ENCODE data around the gene LMAN1L.

LMAN1L gene

DNA sequence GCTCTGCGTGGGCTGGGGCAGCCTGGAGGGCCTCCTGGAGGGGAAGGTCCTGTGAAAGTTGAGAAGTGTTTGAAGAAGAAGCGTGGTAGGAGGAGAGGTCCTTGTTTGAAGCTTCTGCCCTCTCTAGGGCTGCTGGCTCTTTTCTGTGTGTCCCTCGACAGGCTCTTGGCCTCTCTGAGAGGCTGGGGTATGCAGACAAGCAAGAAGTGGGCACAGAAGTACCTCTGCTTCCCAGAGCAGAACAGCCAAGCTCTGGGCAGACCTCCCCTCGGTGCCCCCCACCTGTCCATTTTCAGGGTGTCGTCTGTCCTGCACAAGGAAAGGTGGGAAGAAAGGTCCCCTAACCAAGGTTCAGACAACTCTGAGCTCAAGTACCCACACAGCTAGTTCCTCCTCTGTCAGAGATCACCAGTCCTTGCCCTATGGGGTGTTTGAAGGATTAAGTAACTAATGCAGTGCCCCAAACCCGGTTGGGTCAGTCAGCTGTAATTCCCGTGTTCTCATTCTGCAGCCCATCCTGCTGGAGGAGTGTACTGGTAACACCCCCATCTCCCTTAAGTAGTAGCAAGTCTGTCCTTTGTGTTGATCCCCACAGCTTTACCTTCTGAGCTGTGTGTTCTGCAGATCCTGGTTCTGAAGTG, 24.5 kb upstream of the LMAN1L start:
- no peaks in the 10 kb centered on the region for H3K27me3 ChIP-seq (replicated peaks)
- no peaks in the 10 kb centered on the region for H3K36me3 ChIP-seq (replicated peaks)
- no peak overlapping the region for H3K4me3 ChIP-seq (ENCODE audit: low read depth, low read length)
- no peak overlapping the region for H3K27ac ChIP-seq
- in situ Hi-C loops (cut with HindIII; ENCODE audit: low pct_ligation_motif_present, low sequenced_read_pairs) = no loop called here
- TF ChIP-seq, protein P1, sequence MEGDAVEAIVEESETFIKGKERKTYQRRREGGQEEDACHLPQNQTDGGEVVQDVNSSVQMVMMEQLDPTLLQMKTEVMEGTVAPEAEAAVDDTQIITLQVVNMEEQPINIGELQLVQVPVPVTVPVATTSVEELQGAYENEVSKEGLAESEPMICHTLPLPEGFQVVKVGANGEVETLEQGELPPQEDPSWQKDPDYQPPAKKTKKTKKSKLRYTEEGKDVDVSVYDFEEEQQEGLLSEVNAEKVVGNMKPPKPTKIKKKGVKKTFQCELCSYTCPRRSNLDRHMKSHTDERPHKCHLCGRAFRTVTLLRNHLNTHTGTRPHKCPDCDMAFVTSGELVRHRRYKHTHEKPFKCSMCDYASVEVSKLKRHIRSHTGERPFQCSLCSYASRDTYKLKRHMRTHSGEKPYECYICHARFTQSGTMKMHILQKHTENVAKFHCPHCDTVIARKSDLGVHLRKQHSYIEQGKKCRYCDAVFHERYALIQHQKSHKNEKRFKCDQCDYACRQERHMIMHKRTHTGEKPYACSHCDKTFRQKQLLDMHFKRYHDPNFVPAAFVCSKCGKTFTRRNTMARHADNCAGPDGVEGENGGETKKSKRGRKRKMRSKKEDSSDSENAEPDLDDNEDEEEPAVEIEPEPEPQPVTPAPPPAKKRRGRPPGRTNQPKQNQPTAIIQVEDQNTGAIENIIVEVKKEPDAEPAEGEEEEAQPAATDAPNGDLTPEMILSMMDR (IDR thresholded peaks at IDR 0.05; ENCODE audit: low read depth, low read length, missing control alignments) = no peak
- no peak for DNase-seq

DNA sequence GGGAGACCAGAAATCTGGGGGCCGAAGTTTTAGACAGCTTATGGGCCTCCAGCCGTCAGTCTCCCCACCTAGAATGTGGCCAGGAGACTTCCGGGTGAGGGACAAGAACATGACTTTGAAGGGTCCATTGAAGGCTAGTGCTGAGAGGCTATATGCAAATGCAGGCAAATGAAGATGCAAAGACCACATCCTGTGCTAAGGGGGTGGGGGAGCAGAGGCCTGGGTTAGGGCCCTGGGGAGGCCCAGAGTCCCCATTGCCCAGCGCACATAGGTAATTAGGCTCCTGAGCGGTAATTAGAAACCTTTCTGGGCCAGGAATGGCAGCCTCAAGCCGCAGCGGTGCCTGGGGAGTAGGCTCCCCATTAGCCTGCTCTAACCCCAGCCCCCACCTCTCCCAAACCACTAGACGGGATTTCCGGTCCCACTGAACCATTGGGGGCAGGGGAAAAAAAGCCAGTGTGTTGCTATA, 23.9 kb upstream of the LMAN1L start:
- in situ Hi-C loops (cut with HindIII; ENCODE audit: low pct_ligation_motif_present, low sequenced_read_pairs) = no loop called here
- Histone ChIP-seq H3K36me3 (replicated peaks) (no peaks in the 10 kb centered on the region), H3K27me3 (replicated peaks) (no peaks in the 10 kb centered on the region), H3K4me3 (ENCODE audit: low read depth, low read length) (no peak overlapping the region), H3K27ac (no peak overlapping the region)
- TF ChIP-seq, protein P1 (IDR thresholded peaks at IDR 0.05; ENCODE audit: low read depth, low read length, missing control alignments) = no peak
- DNase-seq = no peak

DNA sequence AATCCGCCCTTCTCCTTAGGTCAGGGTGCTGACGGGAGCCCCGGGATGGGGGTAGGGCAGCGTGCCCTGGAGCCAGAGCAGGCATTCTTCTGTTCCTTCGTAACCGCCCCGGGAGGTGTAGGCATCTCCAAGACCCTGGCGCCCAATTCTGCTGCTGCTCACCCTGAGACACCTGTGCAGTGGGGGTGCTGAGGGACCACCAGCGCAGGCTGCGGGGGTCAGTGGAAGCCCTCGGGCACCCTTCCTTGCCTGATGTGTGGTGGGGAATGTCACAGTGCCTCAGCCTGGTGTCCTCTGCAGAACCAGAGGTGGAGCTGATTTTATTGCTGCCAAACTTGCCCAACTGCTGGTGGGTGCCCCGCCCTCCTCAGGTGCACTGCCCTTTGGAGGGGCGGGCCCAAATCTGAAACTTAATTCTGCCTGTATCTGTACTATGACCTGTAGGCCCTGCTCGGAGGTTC, 23.4 kb upstream of the LMAN1L start:
- H3K27ac ChIP-seq = no peak overlapping the region
- no peaks in the 10 kb centered on the region for H3K36me3 ChIP-seq (replicated peaks)
- in situ Hi-C loops (cut with HindIII; ENCODE audit: low pct_ligation_motif_present, low sequenced_read_pairs) = no loop called here
- H3K4me3 ChIP-seq (ENCODE audit: low read depth, low read length) = no peak overlapping the region
- no peaks in the 10 kb centered on the region for H3K27me3 ChIP-seq (replicated peaks)
- TF ChIP-seq, protein P1 (IDR thresholded peaks at IDR 0.05; ENCODE audit: low read depth, low read length, missing control alignments) = no peak
- DNase-seq = no peak

DNA sequence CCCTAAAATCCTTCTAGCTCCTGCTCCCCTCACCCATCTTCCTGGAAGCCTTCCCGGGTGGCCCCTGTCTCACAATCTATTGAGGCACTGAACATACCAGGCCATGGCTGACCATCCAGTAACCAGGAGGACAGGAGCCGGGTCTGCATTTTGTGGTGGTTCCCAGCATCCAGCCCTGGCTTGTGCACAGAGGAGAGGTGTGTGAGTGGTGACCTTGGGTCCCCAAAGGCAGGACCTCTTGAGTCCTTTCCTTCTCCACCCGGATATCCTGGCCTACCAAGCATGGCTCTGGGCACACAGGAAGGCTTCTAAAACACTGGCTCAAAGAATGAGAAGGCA, 22.9 kb upstream of the LMAN1L start:
- no peak overlapping the region for H3K4me3 ChIP-seq (ENCODE audit: low read depth, low read length)
- H3K27me3 ChIP-seq (replicated peaks) = no peaks in the 10 kb centered on the region
- no peaks in the 10 kb centered on the region for H3K36me3 ChIP-seq (replicated peaks)
- peak overlapping the region; percentile 74 for H3K27ac ChIP-seq
- TF ChIP-seq, protein P1 (IDR thresholded peaks at IDR 0.05; ENCODE audit: low read depth, low read length, missing control alignments) = no peak
- in situ Hi-C loops (cut with HindIII; ENCODE audit: low pct_ligation_motif_present, low sequenced_read_pairs) = no loop called here
- no peak for DNase-seq

DNA sequence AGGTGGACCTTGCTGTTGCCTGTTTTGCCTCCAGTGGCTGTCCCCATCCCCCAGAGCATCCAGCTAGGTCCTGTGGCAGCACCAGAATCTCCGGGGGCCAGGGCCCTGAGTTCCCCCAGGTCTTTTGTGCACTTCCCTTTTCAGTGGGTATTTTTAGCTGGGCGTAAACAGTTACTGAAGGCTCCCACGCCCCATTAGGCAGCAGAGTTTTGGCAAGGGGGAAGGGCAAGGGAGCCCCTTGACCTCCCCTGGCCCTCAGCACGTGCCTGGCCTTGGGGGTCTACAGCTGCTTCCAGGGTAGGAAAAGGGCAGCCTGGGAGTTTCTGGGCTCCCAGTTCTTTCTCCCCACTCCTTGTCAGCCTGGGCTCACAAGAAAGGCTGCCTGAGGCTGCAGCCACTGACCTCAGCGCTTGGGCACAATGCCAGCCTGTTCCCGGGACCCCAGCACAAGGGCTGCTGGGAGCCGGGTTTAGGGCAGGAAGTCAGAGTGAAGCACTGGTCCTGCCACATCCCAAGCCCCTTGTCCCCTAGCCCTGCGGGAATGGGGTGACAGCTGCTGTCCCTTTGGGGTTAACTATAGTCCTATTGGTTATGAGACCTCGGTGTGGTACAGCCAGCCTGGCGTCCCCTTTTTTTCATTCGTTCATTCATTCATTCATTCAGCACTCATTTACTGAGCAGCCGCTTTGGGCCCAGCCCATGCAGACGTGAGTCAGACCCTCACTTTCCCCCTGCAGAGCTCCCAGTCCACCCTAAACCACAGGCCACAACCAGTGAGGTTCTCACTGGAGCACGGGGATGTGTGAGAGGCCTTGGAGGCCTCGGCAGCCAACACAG, 22.3 kb upstream of the LMAN1L start:
- Histone ChIP-seq H3K4me3 (ENCODE audit: low read depth, low read length) (no peak overlapping the region), H3K27ac (peak overlapping the region; percentile 74), H3K27me3 (replicated peaks) (no peaks in the 10 kb centered on the region), H3K36me3 (replicated peaks) (no peaks in the 10 kb centered on the region)
- TF ChIP-seq, protein P1 (IDR thresholded peaks at IDR 0.05; ENCODE audit: low read depth, low read length, missing control alignments) = no peak
- in situ Hi-C loops (cut with HindIII; ENCODE audit: low pct_ligation_motif_present, low sequenced_read_pairs) = no loop called here
- DNase-seq = peak; percentile 90
